NCI-H345 treated with DMSO at 0.1 percent for 48 hours (cell line): ENCODE data around the gene NPHP4.

Source experiments
- DNase-seq: peaks from one replicate; lab custom pipeline; 2025; ENCODE audit not compliant: unreplicated experiment; lab: John Stamatoyannopoulos, UW

Gene NPHP4

DNA sequence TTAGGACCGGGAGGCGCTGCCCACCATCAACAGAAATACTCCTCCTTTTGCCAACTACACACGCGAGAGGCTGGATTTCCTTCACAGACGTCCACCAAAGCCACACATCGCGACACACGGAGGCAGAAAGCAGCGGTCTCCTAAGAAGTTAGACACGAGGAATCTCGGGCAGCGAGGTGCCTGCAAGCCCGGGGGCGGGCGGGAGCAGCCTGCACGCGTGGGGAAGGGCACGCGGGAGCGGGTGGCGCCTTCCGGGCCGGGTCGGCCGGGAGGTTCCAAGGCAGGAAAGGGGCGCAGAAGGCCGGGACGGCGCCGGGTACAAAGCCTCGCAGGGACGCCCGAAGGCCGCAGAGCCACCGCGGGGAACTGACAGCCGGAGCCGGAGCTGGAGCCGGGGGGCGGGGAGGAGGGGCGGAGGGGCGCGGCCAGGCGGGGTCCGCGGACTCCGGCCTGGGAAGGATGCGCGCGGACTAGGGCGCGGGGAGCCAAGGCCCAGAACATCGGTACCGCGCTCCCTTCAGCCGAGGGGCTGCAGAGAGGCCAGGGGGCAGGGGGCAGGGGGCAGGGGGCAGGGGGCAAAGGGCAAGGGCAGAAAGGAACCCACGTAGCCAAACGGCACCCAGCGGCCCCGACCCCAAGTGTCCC, 722 bp downstream of the NPHP4 start:
- DNase-seq, result no peak

DNA sequence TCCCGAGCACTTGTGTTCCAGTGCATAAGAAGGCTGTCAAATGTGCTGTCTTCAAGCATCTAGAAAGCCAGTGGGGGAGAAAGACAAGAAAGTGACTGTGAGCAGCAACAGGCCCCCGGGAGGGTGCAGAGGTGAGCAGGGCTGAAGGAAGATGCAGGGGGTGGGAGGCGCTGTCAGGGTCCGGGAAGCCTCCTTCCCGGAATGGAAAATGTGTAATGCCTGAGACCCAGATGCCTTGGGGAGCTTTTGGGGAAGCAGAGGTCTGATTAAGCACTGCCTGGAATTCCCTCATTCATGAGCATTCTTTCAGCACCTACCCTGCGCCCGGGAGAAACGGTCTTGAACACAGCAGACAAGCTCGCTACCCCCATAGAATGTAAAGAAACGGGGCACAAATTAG, 1.3 kb downstream of the NPHP4 start:
- no peak for DNase-seq

DNA sequence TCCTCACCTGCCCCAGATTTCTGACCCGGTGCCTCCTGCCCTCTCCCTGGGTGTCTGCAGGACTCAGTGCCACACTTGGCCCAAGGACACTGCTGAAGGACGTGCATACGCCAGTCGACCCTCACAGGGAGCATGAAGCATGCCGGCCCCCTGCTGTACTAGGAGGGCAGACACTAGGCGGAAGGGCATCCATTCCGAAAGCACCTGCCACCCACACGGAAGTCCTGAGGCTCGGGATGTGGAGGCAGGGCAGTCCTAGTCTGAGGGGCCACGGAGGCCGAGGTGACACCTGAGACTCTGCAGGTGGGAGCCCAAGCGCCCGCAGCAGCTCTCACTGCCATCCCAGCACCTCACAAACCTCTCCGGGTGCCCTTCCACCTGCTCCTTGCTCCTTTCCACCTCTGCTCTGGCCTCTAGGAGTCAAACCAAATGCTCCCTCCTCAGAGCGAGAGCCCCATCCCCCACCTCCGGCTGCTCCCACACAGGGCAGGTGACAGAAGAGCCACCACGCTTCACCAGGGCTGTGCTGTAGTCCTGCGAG, 2.4 kb downstream of the NPHP4 start:
- DNase-seq, result no peak

DNA sequence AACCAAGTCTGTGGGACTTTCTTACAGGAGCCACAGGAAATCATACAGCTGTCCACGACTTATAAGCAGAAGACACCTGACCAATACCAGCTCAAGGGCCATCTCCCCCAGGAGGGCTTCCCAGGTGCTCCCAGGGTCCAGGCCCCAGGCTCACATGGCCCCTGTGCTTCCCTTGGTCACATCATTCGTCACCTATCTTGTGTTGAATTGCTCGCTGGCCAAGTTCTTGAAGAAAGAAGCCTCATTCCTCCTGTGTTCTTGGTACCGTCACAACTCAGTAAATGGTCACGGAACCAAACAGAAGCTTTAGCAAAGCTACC, 3.0 kb downstream of the NPHP4 start:
- no peak for DNase-seq

DNA sequence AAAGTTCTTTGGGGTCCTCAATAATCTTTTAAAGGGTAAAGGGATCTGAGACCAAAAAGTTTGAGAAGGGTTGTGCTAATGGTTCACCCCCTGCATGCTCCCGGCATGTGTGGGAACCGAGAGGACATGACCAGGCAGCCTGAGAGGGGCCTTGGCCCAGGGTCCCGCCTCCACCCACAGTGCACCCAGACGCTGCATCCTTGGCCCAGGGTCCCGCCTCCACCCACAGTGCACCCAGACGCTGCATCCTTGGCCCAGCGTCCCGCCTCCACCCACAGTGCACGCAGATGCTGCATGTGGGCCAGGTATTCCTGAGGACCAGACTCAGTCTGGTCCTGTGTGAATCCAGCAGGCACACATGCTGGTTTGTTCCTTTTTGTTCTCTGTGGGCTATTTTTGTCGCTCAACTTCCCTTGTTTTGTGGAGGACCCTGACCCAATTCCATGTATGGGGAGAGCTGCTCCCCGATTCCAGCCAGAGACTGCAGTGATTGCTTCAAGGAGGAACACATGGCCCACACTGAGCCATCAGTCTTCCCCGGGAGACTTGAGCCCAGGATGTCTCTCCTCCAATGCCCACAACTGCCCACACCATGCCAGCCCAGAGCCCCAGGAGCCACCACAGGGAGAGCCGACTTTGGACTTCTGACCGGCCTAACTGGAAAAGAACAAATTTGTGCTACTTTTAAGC, 3.5 kb downstream of the NPHP4 start:
- no peak for DNase-seq

DNA sequence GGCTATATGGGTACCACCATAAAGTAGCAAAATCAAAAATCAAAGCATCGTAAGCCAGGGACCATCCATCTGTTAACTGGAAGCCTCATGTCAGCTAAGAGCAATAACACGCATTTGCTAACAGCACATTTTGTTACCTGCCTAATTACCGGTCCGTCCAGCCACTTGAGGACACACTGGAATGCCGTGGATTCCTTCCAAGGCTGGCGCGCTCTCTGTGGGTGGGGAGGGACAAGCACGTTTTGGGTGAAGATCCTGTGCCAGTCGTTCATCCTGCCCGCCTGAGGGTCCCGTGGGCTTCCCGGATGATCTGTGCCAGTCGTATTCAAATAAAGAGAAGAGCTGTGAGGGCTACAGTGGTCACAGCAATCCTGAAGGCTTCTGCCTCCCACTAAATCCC, 6.2 kb downstream of the NPHP4 start:
- no peak for DNase-seq

DNA sequence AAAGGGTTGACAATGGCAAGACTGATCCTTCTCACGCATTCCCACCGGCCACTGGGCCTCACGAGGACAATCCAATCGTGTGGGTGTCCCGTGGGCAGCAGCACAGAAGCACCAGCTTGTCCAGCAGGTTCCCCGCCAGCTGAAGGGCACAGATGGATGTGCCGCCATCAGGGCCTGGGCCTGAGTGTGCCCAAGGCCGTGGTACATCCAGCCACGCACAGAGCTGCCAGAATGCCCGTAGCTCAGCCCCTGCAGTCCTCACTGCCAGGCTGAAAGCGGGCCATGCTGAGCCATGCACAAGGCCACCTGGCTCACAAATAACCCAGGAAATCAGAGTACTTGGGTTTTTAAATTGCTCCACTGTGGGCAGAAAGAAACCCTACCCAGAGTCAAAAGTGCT, 7.0 kb downstream of the NPHP4 start:
- no peak for DNase-seq

DNA sequence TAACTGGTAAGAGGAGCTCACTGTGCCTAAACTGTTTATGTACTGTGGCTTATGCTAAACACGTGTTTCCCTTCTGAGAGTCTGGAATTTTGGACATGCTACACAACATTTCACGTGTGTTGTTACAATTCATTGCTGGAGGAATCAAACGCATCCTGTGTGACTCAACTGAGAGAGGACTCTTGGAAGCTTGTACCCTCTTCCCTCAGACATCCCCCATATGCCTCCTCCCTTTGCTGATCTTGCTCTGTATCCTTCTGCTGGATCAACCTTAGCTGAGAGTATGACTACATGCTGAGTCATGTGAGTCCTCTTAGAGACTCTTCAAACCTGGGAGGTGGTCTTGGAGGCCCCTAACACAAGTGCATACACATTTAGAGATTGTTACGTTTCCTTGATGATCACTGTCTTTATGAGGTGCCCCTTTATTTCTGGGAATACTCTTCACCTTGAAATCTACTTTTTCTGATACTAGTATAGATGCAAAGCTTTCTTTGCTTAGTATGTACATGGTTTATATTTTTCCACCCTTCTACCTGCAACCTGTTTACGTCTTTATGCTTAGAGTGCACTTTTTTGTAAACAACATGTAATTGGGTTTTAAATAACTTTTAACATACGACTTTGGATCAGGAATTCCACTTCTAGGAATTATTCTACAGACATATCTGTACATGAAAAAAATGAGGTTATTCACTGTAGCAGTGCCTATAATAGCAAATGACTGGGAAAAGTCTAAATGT, 8.7 kb downstream of the NPHP4 start:
- no peak for DNase-seq

DNA sequence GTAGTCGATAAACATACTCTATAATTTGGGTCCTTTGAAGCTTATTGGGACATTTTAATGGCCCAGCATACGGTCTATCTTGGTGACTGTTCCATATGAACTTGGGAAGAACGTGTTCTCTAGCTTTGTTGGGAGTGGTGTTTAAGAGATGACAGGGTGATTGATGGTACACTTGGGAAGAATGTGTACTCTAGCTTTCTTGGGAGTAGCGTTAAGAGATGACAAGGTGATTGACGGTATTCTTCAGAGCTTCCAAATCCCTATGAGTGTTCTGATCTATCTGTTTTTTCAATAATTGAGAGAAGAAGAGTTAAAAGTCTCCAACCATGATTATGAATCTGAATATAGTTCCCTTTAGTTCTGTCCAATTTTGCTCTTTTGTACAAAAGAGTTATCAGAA, 9.4 kb downstream of the NPHP4 start:
- DNase-seq, result no peak

DNA sequence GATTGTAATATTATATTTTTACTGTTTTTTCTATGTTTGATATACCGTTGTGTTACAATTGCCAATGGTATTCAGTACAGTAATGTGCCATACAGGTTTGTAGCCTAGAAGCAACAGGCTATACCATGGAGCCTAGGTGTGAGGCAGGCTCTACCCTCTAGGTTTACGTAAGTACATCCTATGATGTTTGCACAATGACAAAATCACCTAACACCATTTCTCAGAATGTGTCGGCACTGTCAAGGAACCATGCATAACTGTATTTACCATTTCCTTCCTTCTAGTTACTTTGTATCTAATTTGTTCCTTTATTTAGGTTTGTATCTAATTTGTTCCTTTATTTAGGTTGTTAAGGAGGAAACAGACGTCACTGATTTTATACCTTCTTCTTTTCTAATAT, 9.9 kb downstream of the NPHP4 start:
- DNase-seq, result no peak

DNA sequence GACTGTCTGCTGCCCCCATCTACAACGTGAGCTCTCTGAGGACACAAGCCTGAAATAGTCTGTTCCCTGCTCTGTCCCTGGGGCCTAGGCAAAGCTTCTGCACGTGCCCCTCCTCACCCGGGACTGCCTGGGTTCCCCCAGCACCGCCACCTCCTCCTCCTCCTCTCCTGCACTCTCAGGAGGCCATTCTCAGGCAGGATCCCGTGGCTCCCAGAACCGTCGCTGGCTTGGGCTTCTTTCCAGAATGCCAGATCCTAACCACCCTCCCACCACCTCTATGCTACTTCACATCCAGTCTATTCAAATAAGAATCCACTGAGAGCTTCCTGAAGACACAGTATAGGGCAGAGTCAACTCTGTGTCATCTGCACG, 11.2 kb downstream of the NPHP4 start:
- DNase-seq, result no peak

DNA sequence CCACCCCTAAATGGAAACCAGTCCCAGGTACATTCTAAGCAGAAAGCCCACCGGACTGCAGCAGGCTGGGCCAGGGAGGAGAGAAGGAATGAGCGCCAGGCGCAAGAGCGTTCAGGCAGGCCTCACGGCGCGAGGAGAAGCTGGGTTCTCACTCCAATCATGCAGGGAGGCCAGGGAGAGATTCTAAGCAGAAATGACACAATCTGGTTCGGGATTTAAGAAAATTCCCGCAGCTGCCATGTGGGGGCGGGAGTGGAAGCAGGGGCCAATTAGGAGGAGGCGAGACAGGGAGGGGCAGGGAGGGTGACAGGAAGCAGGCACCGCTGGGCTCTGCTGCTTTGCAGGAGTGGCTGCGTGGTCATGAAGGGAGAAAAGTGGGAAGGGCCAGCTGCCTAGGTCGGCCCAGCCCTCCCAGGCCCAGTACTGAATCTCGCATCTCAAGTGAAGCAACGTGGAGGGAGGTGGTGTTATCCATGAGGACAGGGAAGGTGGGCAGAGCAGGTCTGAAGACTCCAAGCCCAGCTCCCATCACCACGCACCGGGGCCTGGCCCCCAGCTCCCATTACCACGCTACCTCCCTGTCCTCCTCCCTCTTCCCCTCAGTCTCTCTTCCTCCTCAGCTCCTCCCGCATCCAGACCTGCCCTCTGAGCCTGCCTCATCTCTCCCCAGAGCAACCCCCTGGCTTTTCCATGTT, 11.8 kb downstream of the NPHP4 start:
- DNase-seq, result no peak

DNA sequence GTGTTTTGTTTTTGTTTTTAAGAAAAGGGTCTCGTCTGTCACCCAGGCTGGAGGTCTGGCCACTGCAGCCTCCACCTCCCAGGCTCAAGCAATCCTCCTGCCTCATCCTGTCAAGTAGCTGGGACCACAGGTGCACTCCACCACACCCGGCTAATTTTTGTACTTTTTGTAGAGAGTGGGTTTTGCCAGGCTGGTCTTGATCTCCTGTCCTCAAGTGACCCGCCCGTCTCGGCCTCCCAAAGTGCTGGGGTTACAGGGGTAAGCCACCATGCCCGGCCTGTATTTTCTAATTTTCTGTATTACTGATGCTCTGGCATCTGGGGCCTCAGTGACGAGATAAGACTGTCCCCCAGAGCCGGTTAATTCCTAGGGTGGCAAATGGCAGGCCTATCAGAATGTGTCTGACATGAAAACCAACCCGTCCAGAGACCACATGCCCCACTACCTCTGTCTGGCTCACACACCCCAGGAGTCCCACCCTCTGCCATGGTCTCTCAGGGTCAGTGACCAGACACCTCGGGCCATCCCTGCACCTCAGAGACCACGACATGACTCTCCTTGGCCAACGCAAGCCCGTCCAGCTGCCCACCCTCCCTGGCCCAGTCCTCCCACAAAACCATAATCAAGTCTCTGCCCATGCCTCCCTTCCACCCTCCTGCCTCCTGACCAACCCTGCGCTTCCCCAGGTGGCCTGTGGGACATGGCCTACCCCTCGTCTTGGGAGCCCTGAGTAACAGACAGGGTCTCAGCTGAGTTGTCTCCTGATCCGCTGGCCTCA, 12.5 kb downstream of the NPHP4 start:
- DNase-seq, result no peak

DNA sequence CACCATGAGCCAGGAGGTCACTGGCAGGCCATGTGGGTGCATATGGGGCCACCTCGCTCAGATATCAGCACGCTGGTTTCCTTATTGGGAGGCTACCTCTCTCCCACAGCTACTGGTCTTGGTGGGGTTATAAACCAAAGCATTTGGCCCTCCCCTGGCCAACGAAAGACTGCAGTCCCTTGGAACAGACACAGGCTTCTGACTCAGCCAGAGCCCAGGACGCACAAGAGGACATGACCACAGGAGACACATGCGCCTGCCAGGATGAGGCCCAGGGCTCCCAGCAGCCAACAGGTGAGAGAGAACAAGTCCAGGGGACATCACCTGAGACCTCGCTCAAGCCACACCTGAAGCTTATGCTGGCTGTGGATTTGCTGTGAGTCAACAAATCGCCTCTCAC, 13.8 kb downstream of the NPHP4 start:
- DNase-seq, result no peak

DNA sequence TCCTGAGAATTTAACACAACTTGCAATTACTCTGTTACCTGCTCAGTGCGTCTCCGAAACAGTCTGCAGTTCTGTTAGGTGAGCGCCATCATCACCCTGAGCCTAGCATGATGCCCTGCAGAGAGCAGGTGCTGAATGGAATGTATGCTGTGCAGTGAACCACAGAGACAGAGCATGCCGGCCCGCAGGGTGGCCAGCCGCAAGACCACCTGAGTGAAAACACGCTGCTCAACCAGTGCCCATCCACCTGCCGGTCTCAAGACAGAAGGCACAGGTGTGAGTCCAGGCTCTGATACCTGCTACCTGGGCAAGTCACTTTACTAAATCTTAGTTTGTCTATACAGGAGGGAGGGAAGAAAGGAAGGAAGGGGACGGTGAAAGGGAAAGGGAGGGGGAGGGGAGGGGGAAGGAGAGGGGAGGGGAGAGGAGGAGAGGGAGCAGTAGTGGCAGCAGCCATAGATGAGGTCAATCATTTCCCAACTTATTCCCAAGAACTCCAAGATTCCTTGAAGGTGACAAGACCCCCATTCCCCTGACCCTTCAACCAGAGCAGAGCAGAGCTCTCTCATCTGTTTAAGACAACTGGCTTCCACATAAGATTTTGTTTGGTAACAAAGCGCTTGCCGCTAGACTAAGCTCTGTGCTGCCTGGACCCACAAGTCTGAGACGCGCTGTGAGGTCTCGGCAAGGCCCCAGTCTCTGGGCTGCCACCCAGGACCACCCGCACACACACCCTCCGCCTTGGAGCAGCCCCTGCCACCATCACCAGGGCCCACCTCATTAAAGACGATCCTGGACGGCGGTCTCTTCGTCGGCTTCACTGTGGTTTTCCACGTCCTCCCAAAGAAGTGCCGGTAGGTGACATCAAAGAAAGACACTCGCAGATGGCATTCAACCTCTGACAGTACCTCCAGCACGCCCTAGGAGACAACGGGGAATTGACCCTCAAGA, 14.5 kb downstream of the NPHP4 start:
- no peak for DNase-seq

DNA sequence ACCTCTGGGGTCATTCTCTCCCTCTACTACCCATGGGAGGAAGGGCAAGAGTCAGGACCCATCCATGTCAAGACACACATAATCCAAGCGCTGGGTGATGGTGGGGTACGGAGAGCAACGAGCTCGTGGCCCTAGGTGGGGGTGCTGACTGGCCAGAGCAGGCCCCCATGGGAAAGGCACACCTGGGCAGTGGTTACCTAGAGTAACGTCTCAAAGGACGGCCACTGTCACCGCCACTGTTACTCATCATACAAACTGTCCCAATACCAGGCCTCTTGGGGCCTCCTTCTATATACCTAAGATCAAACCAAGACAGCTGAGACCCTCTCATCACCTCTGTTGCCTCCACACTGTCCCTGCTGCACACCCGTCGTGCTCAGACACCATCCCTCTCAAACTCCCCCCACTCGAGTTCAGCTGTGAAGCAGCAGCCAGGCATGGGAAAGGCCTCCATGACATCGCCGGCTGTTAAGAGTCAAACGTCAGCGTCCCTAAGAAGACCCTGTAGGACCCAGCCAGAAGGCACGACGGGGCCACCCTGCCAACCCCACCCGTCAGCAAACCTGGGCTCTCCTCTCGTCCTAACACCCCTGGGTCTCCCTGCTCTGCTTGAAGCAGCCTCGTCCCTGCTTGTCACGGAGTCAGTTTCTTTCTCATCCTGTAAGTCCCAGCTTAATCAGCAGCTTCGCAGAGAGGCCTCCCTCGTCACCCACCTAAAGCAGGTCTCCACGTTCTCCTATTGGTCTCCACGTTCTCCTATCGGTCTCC, 15.3 kb downstream of the NPHP4 start:
- no peak for DNase-seq

DNA sequence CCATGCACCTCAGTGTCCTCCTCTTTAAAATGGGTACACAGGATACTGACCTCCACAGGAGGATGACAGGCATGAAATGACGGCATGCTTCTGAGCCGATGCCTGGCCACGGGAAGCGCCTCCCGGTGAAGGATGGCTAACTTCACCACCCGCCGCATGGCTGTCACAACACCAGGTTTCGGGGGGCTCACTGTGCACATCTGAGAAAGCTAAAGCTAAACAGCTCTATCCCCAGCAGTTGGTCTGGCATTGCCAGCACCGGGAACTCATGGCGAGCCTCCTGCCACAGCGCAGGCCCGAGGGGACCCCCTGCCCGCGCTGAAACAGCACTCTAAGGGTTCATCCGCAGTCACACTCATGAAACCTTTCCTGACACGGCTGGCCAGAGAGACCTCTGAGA, 16.0 kb downstream of the NPHP4 start:
- DNase-seq, result no peak

DNA sequence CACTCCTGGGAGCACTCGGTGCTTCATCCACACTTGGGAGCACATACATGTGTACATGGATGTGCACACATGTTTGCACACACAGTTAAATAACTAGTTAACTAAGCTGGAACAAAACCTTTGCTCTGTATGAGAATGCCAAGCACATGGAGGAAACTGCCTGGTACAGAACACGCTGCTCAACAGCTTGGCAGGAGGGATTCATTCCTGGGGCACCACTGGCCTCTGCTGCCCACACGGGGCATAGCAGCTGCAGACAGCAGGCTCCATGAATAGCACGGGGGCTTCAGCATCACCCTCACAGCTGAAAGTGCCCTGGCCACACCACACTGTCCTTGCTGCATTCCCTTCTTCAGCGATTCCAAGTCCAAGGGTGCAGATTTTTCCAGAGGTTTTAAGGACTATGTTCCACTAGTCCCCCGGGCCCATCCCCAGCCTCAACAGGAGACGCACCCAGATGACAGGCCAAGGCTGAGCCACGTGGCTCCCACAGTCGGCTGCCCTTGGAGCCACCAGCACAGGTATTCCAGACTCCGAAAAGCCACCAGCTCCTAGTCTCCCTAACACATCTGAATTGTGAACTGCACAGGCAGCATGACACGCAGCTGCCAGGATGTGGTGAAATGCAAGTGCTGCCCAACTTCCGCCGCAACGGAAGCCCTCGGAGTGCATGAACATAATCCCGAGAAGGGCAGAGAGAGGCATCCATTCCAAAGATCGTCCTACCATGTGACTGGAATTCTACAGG, 16.9 kb downstream of the NPHP4 start:
- no peak for DNase-seq
